Caco-2 (cell line): Measurements from ENCODE around the gene OR2D2. TPM values are rescaled to one million over a fixed set of nuclear protein-coding genes. Genes with fewer than 3 reads are reported as not detected.

Source experiments
- BruUV-seq: library from RNA; stranded (reverse); fragments of 400-500 nt; replicated peaks from 2 replicates; lab custom pipeline; 2021; lab: Mats Ljungman, UMichigan
- CTCF ChIA-PET: fragments of 300-600 bp; sonication (Branson Sonifier 250); formaldehyde crosslinking; loops from one replicate; lab custom pipeline; 2022; ENCODE audit warnings: antibody characterized with exemption; lab: Charles Lee
- POLR2A ChIA-PET: fragments of 300-600 bp; sonication (Branson Sonifier 250); formaldehyde crosslinking; loops from one replicate; lab custom pipeline; 2022; ENCODE audit warnings: antibody characterized with exemption; lab: Charles Lee
- DNase-seq, 2 experiments: peaks; one replicate each; pipeline versions ENCODE4 v3.0.0 to v3.0.0-alpha.2; 2020 to 2022
- H3K27me3 ChIP-seq: replicated peaks from 2 replicates; pipeline ENCODE4 v1.6.0; 2011; ENCODE audit warnings: low read length; ENCODE audit not compliant: control insufficient read depth, insufficient read depth
- H3K36me3 ChIP-seq: 2 replicates; pipeline ENCODE4 v1.5.1; 2011; ENCODE audit warnings: low read length; ENCODE audit not compliant: control insufficient read depth, insufficient read depth
- H3K4me1 ChIP-seq: fragments of 250-450 bp; sonication (Bioruptor Pico); 2 replicates; pipeline ENCODE4 v1.5.1; 2020; ENCODE audit warnings: mild to moderate bottlenecking
- H3K4me3 ChIP-seq: 2 replicates; pipeline ENCODE4 v1.5.1; 2011; ENCODE audit warnings: low read depth, mild to moderate bottlenecking, control low read depth, low read length
- H3K9me3 ChIP-seq: fragments of 250-450 bp; sonication (Bioruptor Pico); 2 replicates; pipeline ENCODE4 v1.5.1; 2020; ENCODE audit warnings: mild to moderate bottlenecking, moderate library complexity
- H3K27ac Mint-ChIP-seq: one replicate; pipeline ENCODE4 v1.8.0; 2022; ENCODE audit warnings: mixed read lengths; ENCODE audit not compliant: unreplicated experiment
- H3K27me3 Mint-ChIP-seq: one replicate; pipeline ENCODE4 v1.8.0; 2022; ENCODE audit warnings: mixed read lengths; ENCODE audit not compliant: insufficient read depth, unreplicated experiment
- H3K36me3 Mint-ChIP-seq: one replicate; pipeline ENCODE4 v1.8.0; 2022; ENCODE audit warnings: mild to moderate bottlenecking, mixed read lengths; ENCODE audit not compliant: insufficient read depth, unreplicated experiment
- H3K4me1 Mint-ChIP-seq: one replicate; pipeline ENCODE4 v1.8.0; 2022; ENCODE audit warnings: low read depth, mixed read lengths; ENCODE audit not compliant: unreplicated experiment
- H3K4me3 Mint-ChIP-seq: one replicate; pipeline ENCODE4 v1.8.0; 2022; ENCODE audit warnings: mild to moderate bottlenecking, moderate library complexity, mixed read lengths; ENCODE audit not compliant: unreplicated experiment
- H3K9me3 Mint-ChIP-seq: one replicate; pipeline ENCODE4 v1.8.0; 2022; ENCODE audit warnings: mixed read lengths; ENCODE audit not compliant: unreplicated experiment
- CTCF ChIP-seq, 2 experiments: fragments of 200-600 bp in 1 of 2; IDR thresholded peaks; 1 replicate in 1 of 2; 2 replicates in 1 of 2; pipeline versions ENCODE4 v1.5.1 to v1.8.0; 2011 to 2022; ENCODE audit warnings: antibody characterized with exemption in 1 of 2, control low read depth in 1 of 2, inconsistent platforms in 1 of 2, low read depth in 1 of 2, low read length in 1 of 2, mild to moderate bottlenecking in 1 of 2, moderate library complexity in 1 of 2; ENCODE audit not compliant: insufficient read depth in 1 of 2, severe bottlenecking in 1 of 2, unreplicated experiment in 1 of 2
- intact Hi-C: fragments of 100-400 bp; cut with micrococcal nuclease; formaldehyde crosslinking; loops from one replicate; pipeline ENCODE4 v1.10.0; 2022; ENCODE audit not compliant: unreplicated experiment
- total RNA-seq: library from RNA; stranded (reverse); gene quantifications from 2 replicates; pipeline ENCODE4 v1.2.3, GENCODE V29; 2022

OR2D2 gene
- total RNA-seq, 1 experiment from 2014 or later = not detected

- no peaks in the 10 kb centered on the region for H3K9me3 ChIP-seq
- intact Hi-C loops = no loop called here
- POLR2A ChIA-PET = no interaction called here
- no peak for DNase-seq
- CTCF ChIA-PET = no interaction called here
- BruUV-seq = no TSS peak
- Mint-ChIP-seq H3K9me3 (no peaks in the 10 kb centered on the region), H3K27ac (no peak overlapping the region), H3K27me3 (peaks cover 13% of the 10 kb centered on the region), H3K36me3 (no peaks in the 10 kb centered on the region), H3K4me1 (no peaks in the 10 kb centered on the region), H3K4me3 (no peak overlapping the region)
- 0 out of 2 replicates have a peak, but pooled peaks cover 2% of the 10 kb centered on the region for H3K4me1 ChIP-seq
- no peak overlapping the region for H3K4me3 ChIP-seq
- TF ChIP-seq CTCF (IDR thresholded peaks at IDR 0.05; ENCODE audit: insufficient read depth in 1 of 2, low read depth in 1 of 2, low read length in 1 of 2, severe bottlenecking in 1 of 2, unreplicated experiment in 1 of 2) = no peak
- no peaks in the 10 kb centered on the region for H3K27me3 ChIP-seq
- no peaks in the 10 kb centered on the region for H3K36me3 ChIP-seq
These were observed 21.0 kb downstream of the OR2D2 start for GRCh38 chr11:6871278-6871677.

- no peak for TF ChIP-seq CTCF (IDR thresholded peaks at IDR 0.05; ENCODE audit: insufficient read depth in 1 of 2, low read depth in 1 of 2, low read length in 1 of 2, severe bottlenecking in 1 of 2, unreplicated experiment in 1 of 2)
- Mint-ChIP-seq H3K4me3 (no peak overlapping the region), H3K27ac (no peak overlapping the region), H3K27me3 (no peaks in the 10 kb centered on the region), H3K36me3 (no peaks in the 10 kb centered on the region), H3K9me3 (peaks cover 6% of the 10 kb centered on the region), H3K4me1 (no peaks in the 10 kb centered on the region)
- Histone ChIP-seq H3K4me1 (0 out of 2 replicates have a peak, but pooled peaks cover 2% of the 10 kb centered on the region), H3K4me3 (no peak overlapping the region), H3K36me3 (no peaks in the 10 kb centered on the region), H3K27me3 (no peaks in the 10 kb centered on the region), H3K9me3 (no peaks in the 10 kb centered on the region)
- DNase-seq = no peak
- no TSS peak for BruUV-seq
- CTCF ChIA-PET = no interaction called here
- intact Hi-C loops = no loop called here
- POLR2A ChIA-PET = interaction anchor here (0.6 kb wide), 1 partner anchor 1380 kb away, joined by 3 read pairs; no protein-coding TSS in a partner anchor
These were observed 27.9 kb downstream of the OR2D2 start for GRCh38 chr11:6864438-6864837.

- Histone ChIP-seq H3K9me3 (no peaks in the 10 kb centered on the region), H3K4me1 (no peaks in the 10 kb centered on the region), H3K27me3 (no peaks in the 10 kb centered on the region), H3K36me3 (no peaks in the 10 kb centered on the region), H3K4me3 (no peak within 1 kb of the TSS)
- Mint-ChIP-seq H3K27me3 (peaks cover 3% of the 10 kb centered on the region), H3K4me1 (no peaks in the 10 kb centered on the region), H3K36me3 (no peaks in the 10 kb centered on the region), H3K4me3 (no peak within 1 kb of the TSS), H3K27ac (no peak within 1 kb of the TSS), H3K9me3 (peaks cover 6% of the 10 kb centered on the region)
- CTCF ChIA-PET = no interaction called here
- TF ChIP-seq CTCF (IDR thresholded peaks at IDR 0.05; ENCODE audit: insufficient read depth in 1 of 2, low read depth in 1 of 2, low read length in 1 of 2, severe bottlenecking in 1 of 2, unreplicated experiment in 1 of 2) = no peak
- intact Hi-C loops = no loop called here
- POLR2A ChIA-PET = no interaction called here
- no TSS peak for BruUV-seq
- DNase-seq = no peak
These were observed 29.3 kb downstream of the OR2D2 start, which contains the start of gene OR10A2 for GRCh38 chr11:6862961-6863360. Gene OR10A2, plus strand, starts transcription at chr11:6863057. Its CDS starts 6,698 bp downstream, at chr11:6869755.
